Femur (tissue), 1 donor: ENCODE measurements around the gene SGCD.
A peak's percentile ranks its signal among the peaks of the same experiment; 100 is the strongest.

Source experiments
- DNase-seq: peaks from one replicate; pipeline ENCODE4 v3.0.0-alpha.2; 2017

SGCD gene

DNA sequence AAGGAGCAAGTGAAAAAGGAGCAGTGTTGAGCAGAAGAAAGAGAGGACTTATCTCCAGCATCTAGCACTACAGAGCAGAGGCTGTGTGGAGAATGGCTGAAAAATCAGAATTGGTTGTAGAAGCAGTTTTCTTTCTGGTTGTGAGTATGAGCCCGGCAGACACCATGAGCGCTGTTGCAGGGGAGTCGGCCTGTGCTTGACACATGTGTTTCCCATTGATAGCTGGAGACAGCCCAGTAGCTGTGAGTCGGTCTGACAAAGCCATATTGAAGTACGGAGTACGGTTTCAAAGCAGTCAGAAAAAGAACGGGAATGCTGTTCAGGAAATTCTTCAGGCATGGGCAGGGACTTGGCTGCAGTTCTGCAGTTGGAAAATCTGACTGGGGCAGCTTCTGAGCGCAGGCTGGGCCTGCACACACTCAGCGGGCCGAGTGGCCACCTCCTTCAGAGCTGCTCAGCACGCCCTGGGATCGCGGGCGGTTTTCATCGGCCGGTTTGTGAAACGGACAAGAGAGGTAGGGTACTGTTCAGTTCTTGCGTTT, at the start of gene SGCD:
Gene SGCD (plus strand): TSS at position 447 of the 542 bp plus-strand sequence.
- peak; percentile 93 for DNase-seq

DNA sequence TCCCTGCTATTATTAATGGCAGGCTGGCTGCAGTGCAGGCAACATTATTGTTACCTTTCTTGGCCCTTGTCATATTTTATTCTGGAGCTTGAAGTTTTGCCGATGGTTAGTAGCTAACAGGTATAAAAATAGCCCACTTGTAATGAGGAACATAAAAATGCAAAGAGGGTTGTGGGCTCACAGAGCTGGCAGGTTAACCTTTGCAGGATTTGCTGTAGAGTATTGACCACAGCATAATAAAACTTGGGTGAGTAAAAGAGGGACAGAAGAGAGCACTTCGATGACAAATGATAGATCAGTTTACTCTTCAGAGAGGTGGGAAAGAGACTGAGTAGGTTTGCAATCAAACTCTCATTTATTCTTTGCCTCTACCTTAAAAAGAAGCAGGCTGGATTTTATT, 49.7 kb upstream of the SGCD start:
- DNase-seq = no peak

DNA sequence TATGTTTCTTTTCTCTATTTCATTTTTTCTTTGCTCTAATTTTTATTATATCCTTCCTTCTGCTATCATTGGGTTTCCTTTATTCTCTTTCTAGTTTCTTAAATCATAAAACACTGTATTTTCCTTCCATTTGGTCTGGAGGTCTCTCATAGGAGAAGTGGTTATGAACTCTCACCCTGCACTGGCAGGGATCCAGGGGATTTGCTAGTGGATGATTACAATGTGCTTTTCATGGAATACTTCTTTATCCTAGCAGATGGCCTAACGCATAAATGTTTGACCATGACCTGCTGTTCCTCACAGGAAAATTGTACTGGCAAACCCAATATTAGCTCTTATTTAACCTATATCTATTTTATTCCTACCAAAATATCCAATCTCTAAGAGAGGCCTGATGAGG, 31.5 kb upstream of the SGCD start:
- DNase-seq = peak; percentile 29

DNA sequence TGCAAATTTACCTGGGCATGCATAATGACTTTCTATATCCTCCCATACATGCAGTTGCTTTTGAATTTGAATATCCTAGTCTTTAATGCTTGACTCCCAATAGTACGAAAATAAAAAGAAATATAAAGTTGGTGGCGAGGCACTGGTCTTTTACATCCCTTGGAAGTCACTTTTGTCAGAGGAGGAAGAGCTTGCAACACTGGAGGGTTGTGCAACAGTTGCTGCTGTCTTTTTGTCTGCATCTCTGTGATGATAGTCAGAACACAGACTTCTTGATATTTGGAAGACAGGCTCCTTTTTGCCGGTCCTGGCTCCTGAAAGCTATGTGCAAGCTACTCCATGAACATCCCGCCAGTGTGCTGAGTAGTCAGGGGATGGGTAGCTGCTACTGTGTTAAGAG, 16.8 kb upstream of the SGCD start:
- no peak for DNase-seq

DNA sequence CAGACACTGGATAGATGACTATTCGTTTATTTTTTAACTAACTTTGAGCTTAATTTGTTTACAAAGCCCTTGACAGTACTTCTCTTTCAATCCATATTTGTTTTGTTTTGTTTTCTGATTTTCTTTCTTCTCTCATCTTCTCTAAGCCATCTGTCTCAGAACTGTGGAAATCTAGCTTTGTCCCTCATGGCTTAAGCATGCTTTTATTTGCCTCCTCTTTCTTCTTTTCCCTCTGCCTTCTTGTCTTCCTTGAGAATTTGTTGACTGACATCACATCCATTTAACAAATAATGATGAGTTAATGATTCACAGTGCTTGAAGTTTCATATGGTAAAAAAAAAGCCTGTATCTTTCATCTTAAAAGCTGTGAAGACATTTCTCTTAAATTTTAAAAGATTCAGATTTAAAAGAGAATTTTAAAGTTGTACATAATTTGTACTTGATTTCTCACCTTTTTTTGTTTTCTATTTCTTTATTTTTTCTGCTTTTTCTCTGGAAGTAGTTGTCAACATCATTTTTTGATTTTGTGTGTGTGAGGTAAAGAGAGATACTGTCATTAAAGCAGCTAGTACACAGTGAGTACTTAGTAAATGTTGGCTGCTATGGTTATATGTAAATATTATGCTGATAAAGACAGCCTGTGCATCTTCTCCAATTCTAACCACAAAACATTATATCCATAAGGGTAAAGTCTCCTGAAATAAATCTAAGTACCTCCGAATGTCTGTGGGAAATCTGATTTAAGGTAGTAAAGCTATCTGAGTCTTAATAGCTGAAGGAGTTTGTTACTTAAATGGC, 13.9 kb upstream of the SGCD start:
- DNase-seq = no peak

DNA sequence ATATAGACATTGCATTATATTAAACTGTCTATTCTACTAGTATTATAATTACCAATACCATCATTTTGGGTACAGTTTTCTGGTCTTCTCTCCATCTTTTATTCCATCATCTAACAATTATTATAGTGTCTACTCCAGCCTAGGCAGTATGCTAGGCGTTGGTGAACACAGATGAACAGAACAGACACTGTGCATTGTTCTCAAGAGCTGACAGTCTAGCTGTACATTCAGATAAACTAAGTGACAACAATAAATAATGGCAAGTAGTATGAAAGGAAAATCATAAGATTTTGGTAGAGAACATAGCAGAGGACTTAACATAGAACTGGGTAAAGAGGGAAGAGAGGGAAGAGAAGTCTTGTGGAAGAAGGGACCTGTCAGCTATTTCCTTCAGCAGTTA, 12.5 kb upstream of the SGCD start:
- no peak for DNase-seq

DNA sequence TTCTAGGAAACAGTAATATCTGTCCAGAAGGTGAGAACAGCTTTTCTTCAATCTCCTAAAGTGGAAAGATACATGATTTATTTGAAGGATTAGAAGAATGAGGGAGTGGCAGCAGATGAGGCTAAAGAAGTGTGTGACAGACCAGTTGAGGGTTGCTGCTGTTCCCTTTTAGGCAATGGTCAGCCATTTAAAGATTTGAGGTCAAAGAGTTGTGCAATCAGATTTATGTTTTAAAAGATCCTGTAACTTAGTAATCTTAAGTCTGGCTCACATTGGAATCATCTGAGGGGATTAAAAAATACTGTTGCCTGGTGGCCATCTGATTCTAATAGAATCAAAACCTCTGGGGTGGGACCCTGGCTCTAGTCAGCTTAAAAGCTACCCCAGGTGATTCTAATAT, 4.3 kb upstream of the SGCD start:
- no peak for DNase-seq

DNA sequence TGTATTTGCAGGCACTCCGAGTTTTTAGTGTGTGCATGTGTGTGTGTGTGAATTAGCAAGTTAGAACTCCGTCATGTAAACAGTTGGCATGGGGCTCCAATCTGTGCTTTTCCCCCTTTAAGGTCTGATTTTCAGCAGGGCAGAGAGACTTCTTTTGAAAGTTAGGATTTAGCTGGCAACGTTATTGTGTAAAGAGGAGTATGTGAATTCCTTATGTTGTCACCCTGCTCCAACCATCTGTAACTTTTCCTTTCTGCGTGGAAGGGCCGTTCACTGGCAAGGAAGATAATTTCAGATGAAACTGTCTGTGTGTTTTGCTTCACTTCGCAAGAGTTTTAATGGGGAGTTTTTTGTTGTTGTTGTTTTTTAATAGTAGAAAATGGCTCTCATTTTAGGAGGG, 332 bp downstream of the SGCD start:
- no peak for DNase-seq

DNA sequence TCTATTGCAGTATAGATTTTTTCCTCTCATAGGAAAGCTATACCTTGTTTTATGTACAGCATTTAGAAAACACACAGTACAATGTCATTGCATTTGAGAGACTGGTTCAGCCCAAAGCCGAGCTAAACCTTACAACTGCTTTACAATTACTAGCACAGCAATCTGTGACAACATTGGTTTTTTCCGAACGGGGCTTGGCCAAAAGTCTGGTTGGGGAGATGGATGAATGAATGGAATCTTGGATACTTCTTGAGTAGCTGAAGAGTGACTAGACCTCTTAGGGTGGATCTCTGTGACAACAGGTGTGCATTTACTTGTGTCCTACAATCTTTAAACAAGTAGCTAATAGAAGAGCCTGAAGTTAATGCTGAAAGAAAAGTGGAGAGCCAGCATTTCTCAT, 1.2 kb downstream of the SGCD start:
- peak; percentile 74 for DNase-seq

DNA sequence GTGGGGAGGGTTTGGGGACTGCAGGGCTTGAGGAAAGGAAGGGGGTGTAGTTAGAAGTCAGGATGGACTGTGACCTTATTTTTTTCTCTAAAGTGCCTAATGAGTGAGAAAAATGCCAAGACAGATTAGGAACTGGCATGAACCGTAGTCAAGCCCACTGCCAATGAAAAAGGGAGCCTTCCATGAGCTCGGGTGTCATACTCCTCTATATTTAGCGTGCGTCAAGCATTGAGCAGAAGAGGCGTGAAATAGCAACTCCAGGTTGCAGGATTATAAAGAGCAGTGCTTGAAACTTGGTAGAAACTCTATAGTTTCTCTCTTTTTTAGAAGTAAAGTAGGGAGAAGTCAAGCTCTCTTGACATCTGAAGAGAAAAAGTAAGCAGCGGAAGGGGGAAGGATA, 1.8 kb downstream of the SGCD start:
- DNase-seq = peak; percentile 33

DNA sequence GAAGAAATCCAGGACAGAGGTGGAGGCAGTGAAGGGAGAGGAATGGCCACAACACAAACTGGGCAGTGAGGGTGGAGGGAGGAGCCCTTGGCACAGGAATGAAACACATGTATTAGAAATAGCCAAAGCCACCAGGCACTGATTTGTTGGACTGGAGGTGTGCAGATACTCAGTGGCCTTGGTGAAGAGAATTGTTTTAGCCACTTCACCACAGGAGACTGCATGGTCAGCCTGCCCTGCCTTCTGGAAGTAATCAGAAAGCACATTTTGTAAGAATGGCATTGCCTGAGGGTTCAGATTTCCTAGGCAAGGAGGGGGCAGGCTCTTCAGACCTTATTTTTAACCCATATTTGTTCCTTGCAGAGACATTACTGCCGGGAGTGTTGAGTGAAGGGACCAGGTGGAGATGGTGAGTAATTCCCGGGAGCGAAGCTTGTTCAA, 2.2 kb downstream of the SGCD start:
- peak; percentile 38 for DNase-seq

DNA sequence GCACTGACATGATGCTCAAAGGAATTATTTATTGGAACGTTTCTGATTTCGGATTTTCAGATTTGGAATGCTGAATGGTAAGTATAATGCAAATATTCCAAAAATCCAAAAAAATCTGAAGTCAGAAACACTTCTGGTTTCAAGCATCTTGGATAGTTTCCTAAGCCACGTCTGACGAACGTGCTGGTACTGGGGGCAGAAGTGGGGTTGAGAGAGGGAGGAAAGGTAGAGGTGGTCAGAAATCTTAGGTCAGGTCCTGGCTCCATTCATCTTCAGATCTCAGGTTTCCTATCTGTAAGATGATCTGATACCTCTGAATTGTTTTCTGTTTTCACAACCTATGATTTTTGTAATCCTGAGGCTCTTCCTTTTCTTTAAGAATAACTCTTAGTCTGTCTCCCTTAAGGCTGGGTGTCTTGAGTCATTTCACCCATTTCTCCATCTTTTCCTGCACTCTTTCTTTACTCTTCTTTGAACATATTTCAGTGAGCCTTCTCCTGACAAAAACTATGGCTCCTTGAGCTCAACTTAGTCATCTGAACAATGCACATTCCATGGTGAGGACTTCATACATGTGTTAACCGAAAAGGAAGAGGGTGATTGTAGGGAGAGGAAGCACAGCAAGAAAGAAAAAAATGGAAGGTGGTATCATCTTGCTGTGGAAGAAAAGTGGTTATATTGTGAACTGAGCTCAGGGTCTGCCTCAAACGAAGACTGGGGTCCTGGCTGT, 3.3 kb downstream of the SGCD start:
- DNase-seq = no peak

DNA sequence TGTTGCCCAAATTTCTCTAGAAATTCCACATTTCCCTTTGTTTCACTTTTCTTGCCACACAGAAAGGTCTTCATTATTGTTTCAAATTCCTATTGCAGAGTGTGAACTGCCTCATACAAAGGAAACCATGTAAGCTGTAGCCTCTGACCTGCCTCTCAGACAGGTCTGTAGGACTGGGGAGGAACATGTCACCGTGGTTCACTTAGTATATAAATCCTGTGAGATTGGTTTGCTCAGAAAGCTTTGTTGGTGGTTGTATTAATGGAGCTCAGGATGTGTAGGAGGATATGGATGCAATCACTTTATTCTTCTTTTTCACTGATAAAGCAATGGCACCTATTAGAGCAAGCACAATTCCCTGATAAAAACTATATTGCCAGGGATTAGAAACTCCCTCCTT, 4.2 kb downstream of the SGCD start:
- no peak for DNase-seq

DNA sequence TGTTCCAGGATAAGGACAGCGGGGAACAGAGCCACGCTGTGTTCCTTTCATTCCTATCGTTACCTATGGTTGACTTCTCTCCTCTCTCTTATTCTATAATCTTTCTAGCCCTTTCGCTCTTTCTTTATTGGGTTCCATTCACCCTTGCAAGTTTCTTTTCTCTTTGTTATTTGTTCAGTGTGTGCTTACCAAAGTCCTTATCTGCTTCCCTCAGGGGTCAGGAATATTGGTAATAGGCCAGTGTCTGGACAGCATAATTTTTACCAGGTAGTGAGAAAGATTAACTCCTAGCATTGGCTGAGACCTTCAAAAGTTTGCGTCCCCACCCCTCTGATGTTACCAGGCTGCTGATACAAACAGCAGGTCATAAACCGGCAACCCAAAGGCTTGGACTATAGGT, 4.9 kb downstream of the SGCD start:
- no peak for DNase-seq

DNA sequence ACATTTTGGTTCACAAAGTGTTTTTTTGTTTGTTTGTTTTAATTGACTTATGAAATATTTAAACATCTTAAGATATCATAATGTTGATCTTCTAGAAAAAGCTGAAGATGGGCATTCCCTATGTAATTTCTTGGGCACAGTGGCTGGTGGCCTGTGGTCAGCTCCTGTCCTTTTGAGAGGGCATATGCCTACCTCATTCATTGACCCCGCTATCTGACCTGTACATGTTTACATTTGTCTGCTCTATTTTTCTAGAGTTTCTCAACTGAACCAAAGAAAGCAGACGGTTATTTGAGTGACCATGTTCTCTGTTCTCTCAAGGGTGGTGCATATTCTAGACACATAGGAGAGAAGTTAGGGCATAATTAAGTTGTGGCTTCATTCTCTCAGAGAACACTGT, 5.3 kb downstream of the SGCD start:
- DNase-seq = no peak

DNA sequence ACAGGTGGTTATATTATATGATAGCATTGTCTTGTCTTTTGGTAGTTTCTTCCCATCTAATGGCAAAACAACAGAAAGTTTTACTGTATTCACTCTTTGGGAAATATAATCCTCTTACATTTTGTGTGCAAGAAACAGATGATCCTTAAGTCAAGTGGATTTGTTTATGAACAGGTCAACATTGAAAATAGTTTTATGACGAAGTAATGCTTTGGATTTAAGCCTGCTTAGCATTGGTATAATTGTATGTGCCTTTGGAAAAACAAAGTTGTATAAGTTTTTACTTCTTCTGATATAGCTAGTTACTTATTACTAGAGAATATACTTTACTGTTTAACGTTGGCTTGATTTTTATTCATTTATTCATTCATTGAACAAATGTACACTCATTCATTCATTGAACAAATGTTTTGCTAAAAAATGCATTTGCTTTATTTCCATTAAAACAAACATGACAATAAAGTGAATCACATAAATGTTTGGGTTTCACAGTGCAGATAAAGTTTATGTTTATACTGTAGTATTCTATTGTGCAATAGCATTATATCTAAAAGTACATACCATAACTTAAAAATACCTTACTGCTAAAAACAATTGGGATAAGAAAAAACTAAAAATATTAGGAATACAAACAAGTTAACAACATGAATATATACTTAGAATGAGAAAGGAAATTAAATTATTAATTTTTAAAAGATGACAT, 12.3 kb downstream of the SGCD start:
- DNase-seq = no peak

DNA sequence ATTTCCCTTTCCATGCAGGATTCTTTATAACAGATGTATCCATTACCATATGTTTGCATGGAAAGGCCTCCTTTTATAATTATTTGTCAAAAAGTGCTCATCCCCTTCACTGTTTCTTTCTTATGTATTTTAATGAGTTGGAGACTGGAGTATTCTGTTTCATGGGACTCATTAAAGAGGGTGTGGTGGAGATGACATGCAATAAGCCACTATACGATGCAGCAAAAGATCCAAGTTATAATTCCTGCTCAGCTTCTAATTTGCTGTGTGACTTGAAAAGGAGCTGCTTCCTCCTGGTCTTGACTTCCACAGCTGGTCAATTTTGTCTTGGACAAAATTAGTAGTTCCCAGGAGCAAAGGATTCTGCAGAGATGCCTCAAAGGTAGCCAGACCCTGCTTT, 13.9 kb downstream of the SGCD start:
- no peak for DNase-seq

DNA sequence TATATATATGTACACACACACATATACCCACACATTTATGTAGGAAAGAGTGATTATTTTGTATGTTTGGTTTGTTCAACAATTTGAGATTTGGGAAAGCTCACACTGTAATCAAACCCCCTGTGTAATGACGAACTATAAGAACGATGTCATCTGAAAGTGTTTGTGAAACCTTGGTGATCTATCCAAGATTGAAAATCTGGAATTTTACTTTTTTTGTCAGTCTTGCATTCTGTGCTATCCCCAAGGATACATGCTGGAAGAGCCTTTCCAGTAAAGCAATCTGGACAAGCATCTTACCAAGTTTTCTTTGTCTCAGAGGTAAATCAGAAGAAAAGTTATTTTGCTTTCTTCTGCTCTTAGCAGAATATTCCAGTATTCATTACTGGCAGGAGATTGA, 23.3 kb downstream of the SGCD start:
- DNase-seq = peak; percentile 22

DNA sequence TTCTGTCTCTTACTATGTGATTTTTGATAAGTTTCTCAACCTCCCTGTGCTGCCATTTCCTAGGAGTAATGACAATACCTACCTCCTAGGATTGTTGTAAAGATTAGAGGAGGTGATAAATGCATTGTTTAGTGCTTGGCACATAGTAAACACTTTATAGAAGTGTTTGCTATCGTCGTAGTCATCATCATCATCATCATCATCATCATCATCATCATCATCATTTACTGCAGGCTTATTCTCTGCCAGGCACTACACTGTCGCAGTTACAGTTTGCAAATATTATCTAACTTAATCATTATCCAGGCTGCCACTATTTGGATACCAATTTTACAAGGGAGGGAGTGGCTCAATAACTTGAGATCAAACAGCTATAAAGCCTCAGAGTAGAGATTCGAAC, 24.5 kb downstream of the SGCD start:
- no peak for DNase-seq

DNA sequence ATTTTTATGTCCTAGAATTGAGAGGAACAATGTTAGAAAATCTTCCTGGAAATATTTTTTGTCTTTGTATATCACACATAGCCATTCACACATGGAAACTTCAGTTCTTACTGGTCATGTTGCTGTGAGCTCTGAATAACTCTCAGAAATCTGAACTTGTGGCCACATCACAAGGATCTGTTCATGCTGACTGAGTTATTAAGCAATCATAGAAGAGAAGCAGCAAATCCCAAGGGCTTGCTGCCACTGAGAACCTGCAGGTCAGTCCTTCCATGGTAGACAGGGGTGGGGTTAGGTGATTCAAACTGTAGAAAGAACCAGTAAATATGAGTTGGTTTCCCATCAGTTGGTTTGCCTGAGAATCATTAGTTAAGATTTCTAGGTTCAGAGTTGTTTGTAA, 27.6 kb downstream of the SGCD start:
- no peak for DNase-seq

DNA sequence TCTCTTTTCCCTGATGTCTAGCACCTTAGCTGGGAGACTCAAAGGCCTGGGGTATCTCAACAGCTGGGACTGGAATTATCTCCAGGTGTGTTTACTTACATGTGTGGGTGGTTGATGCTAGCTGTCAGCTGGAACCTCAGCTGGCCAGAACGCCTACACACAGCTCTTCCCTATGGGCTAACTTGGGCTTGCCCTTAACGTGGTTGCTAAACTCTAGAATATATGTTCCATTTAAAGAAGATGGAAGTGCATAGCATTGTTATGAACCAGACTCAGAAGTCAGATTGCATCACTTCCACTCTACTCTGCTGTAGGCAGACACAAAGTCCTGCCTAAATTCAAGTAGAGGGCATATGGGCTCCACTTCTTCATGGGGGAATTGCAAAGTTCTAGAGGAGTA, 29.3 kb downstream of the SGCD start:
- no peak for DNase-seq

DNA sequence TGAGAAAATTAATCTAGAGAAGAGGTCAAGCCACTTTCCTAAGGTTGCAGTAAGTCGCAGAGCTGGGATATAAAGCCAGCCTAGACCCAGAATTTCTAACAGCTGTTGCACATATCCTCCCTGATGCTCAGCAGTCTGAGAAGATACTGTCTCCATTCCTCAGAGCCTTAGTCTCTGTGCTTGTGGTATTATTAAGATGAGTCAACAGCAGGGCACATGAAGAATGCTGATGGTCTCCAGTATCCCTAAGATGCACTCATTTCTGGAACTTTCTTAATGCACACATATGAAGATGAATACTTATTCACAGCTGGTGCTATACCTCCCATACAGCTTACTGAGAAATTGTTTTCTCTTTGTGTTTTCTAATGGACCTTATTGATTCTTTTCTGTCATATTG, 32.5 kb downstream of the SGCD start:
- no peak for DNase-seq

DNA sequence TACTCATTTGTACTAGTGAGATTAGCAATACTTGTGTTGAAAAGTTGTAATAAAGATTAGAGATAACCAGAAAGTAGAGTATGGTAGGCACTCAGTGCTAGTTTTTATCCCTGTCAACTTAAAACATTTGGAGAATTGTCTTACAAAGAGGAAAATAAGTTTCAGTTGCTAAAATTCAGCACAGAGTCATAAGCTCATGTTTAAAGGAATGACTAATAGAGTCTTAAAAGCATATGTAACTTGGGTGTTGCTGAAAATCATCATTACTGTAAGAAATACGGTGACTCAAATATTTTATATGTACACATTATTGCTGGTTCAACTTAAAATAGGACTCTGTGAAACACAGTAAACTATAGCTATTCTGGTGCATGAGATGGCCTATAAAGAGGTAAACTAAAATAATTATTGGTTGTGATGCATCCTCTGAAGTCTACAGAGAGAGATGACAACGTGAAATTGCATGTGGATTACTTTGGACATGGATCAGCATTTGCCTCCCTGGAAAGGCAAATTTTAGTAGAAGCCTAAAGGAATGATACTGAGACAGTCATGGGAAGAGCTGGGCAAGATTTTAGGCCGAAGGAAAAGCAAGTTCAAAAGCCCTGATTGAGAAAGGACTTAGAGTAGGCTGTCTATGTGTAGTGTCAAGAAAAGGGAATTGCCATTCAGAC, 34.6 kb downstream of the SGCD start:
- DNase-seq = no peak
